Hepatocyte (in vitro differentiated cells): ENCODE measurements around the gene LMF1.

Experiments used
- CTCF ChIP-seq: fragments of 200-600 bp; sonication (generic); IDR thresholded peaks from 2 replicates; pipeline ENCODE4 v1.5.1; 2016; ENCODE audit warnings: antibody characterized with exemption, mild to moderate bottlenecking; ENCODE audit not compliant: poor library complexity
- EZH2 ChIP-seq: fragments of 200-600 bp; sonication (generic); IDR thresholded peaks from 2 replicates; pipeline ENCODE4 v1.6.1; 2016; ENCODE audit warnings: antibody characterized with exemption, mild to moderate bottlenecking, borderline replicate concordance

- no peak for TF ChIP-seq CTCF
- no peak for TF ChIP-seq EZH2
Measured at GRCh38 chr16:870856-871561, 99.8 kb downstream of the LMF1 start.
